ENCODE data around the gene SUCLG2. TPM values are rescaled to one million over a fixed set of nuclear protein-coding genes. Genes with fewer than 3 reads are reported as not detected.

Gene SUCLG2
- total RNA-seq, 1 experiment from 2014 or later: 22.3 TPM

DNA sequence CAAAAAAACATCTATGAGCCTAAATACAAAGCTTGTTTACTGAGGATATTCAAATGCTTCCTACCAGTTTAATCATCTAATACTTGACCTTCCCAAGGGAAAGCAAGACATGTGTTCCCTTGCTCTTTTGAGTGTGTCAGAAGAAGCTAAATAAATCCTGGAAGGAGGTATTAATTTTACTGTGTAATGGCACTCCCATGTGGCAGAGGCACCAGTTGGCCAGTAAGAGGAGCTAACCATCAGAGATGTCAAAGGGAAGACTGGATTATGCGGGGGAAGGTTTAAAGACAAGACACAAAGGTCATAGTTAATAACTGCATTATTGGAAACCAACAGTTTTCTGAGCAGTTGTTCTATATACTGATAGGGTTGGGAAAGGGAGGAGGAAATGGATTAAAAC lies 125.1 kb downstream of the SUCLG2 start:
- no peak overlapping the region for H3K4me3 ChIP-seq (ENCODE audit: low read length)
- H3K79me2 ChIP-seq (ENCODE audit: low read length): no peaks in the 10 kb centered on the region
- H3K27ac ChIP-seq (ENCODE audit: low read length): no peak overlapping the region
- intact Hi-C loops (cut with micrococcal nuclease): no loop called here
- no peaks in the 10 kb centered on the region for H3K36me3 ChIP-seq (ENCODE audit: low read depth, low read length)
- H3K9ac ChIP-seq (ENCODE audit: low read length): no peak overlapping the region
- H3K4me2 ChIP-seq (ENCODE audit: low read length): no peak overlapping the region
- no peaks in the 10 kb centered on the region for H3K9me2 ChIP-seq (replicated peaks; ENCODE audit: low read length)
- BruUV-seq (replicated peaks): no TSS peak
- POLR2A ChIA-PET (ENCODE audit: unreplicated experiment): interaction anchor here (0.5 kb wide), 1 partner anchor 118 kb away, joined by 3 read pairs; no protein-coding TSS in a partner anchor
- H2AFZ ChIP-seq (ENCODE audit: low read length): no peak overlapping the region
- TF ChIP-seq EZH2phosphoT487 (IDR thresholded peaks at IDR 0.05; ENCODE audit: borderline replicate concordance, low read length) (no peak), EZH2 (IDR thresholded peaks at IDR 0.05; ENCODE audit: low read length, unreplicated experiment) (no peak)
- TF ChIP-seq, protein P1, sequence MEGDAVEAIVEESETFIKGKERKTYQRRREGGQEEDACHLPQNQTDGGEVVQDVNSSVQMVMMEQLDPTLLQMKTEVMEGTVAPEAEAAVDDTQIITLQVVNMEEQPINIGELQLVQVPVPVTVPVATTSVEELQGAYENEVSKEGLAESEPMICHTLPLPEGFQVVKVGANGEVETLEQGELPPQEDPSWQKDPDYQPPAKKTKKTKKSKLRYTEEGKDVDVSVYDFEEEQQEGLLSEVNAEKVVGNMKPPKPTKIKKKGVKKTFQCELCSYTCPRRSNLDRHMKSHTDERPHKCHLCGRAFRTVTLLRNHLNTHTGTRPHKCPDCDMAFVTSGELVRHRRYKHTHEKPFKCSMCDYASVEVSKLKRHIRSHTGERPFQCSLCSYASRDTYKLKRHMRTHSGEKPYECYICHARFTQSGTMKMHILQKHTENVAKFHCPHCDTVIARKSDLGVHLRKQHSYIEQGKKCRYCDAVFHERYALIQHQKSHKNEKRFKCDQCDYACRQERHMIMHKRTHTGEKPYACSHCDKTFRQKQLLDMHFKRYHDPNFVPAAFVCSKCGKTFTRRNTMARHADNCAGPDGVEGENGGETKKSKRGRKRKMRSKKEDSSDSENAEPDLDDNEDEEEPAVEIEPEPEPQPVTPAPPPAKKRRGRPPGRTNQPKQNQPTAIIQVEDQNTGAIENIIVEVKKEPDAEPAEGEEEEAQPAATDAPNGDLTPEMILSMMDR (conservative IDR thresholded peaks at IDR 0.05; ENCODE audit: low read depth, low read length): no peak
- CTCF ChIA-PET: no interaction called here
- DNase-seq (no peak), ATAC-seq (no peak)
- H3F3A ChIP-seq (ENCODE audit: low read length, unreplicated experiment): no peaks in the 10 kb centered on the region
- H3K9me3 ChIP-seq (ENCODE audit: low read length): no peaks in the 10 kb centered on the region
- no peaks in the 10 kb centered on the region for H4K20me1 ChIP-seq (ENCODE audit: low read length)
- peaks cover 10% of the 10 kb centered on the region for H3K4me1 ChIP-seq (ENCODE audit: insufficient read depth, low read length)
- no peaks in the 10 kb centered on the region for H3K27me3 ChIP-seq (ENCODE audit: low read length)

DNA sequence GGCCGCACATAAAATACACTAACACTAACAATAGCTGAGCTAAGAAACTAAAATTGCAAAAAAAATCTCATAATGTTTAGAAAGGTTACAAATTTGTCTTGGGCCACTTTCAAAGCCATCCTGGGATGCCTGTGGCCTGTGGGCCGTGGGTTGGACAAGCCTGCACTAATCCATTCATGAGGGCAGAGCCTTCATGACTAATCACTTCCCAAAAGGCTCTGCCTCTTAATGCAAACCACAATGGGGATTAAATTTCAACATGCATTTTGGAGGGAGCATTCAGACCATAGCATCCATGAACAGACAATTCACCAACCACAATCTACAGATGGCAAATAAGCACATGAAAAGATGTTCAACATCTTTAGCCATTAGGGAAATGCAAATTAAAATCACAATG lies 128.2 kb downstream of the SUCLG2 start:
- Histone ChIP-seq H3K9me3 (ENCODE audit: low read length) (no peaks in the 10 kb centered on the region), H3K27me3 (ENCODE audit: low read length) (no peaks in the 10 kb centered on the region), H3K36me3 (ENCODE audit: low read depth, low read length) (no peaks in the 10 kb centered on the region), H3K79me2 (ENCODE audit: low read length) (no peaks in the 10 kb centered on the region), H3K9me2 (replicated peaks; ENCODE audit: low read length) (no peaks in the 10 kb centered on the region), H3K4me3 (ENCODE audit: low read length) (no peak overlapping the region), H2AFZ (ENCODE audit: low read length) (no peak overlapping the region), H3K9ac (ENCODE audit: low read length) (no peak overlapping the region), H3F3A (ENCODE audit: low read length, unreplicated experiment) (no peaks in the 10 kb centered on the region), H3K4me2 (ENCODE audit: low read length) (no peak overlapping the region), H4K20me1 (ENCODE audit: low read length) (no peaks in the 10 kb centered on the region), H3K27ac (ENCODE audit: low read length) (no peak overlapping the region), H3K4me1 (ENCODE audit: insufficient read depth, low read length) (peaks cover 4% of the 10 kb centered on the region)
- POLR2A ChIA-PET (ENCODE audit: unreplicated experiment): no interaction called here
- ATAC-seq: peak; percentile 73
- intact Hi-C loops (cut with micrococcal nuclease): no loop called here
- TF ChIP-seq EZH2 (IDR thresholded peaks at IDR 0.05; ENCODE audit: low read length, unreplicated experiment) (no peak), EZH2phosphoT487 (IDR thresholded peaks at IDR 0.05; ENCODE audit: borderline replicate concordance, low read length) (no peak)
- TF ChIP-seq, protein P1 (conservative IDR thresholded peaks at IDR 0.05; ENCODE audit: low read depth, low read length): no peak
- DNase-seq: peak; percentile 50
- BruUV-seq (replicated peaks): no TSS peak
- CTCF ChIA-PET: no interaction called here

DNA sequence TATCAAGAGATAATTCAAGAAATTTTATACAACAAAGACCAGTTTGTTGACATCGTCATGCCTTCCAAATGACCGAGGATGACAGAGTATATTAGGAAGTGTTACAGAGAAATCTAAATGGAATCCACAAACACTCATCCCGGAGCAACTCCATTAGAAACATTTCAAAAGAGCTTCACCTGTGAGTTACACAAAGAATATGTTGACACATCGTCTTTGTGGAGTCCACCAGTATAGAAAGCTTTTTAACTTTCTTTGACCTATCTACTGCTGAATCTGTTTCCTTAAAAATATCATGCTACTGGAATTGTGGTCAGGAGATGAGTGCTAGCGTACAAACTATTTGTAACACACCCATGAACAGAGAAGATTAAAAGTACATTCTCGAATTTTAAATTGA lies 130.4 kb downstream of the SUCLG2 start:
- CTCF ChIA-PET: no interaction called here
- Histone ChIP-seq H4K20me1 (ENCODE audit: low read length) (no peaks in the 10 kb centered on the region), H3K27ac (ENCODE audit: low read length) (no peak overlapping the region), H3K9me2 (replicated peaks; ENCODE audit: low read length) (no peaks in the 10 kb centered on the region), H3K9me3 (ENCODE audit: low read length) (no peaks in the 10 kb centered on the region), H3K4me3 (ENCODE audit: low read length) (no peak overlapping the region), H3K4me2 (ENCODE audit: low read length) (no peak overlapping the region), H3K36me3 (ENCODE audit: low read depth, low read length) (no peaks in the 10 kb centered on the region), H3K27me3 (ENCODE audit: low read length) (no peaks in the 10 kb centered on the region), H3K4me1 (ENCODE audit: insufficient read depth, low read length) (peaks cover 3% of the 10 kb centered on the region; the same call in 1 of the 2 replicates), H3K9ac (ENCODE audit: low read length) (no peak overlapping the region), H3K79me2 (ENCODE audit: low read length) (no peaks in the 10 kb centered on the region), H3F3A (ENCODE audit: low read length, unreplicated experiment) (no peaks in the 10 kb centered on the region), H2AFZ (ENCODE audit: low read length) (no peak overlapping the region)
- DNase-seq: no peak
- ATAC-seq: no peak
- no peak for TF ChIP-seq EZH2phosphoT487 (IDR thresholded peaks at IDR 0.05; ENCODE audit: borderline replicate concordance, low read length)
- TF ChIP-seq, protein P1 (conservative IDR thresholded peaks at IDR 0.05; ENCODE audit: low read depth, low read length): no peak
- TF ChIP-seq EZH2 (IDR thresholded peaks at IDR 0.05; ENCODE audit: low read length, unreplicated experiment): no peak
- POLR2A ChIA-PET (ENCODE audit: unreplicated experiment): no interaction called here
- no TSS peak for BruUV-seq (replicated peaks)
- intact Hi-C loops (cut with micrococcal nuclease): no loop called here
